22Rv1 (cell line): ENCODE measurements around the gene CENPP.

Source experiments
- ZFX ChIP-seq: fragments of 450-650 bp; IDR thresholded peaks from 2 replicates; pipeline ENCODE4 v1.6.1; 2017; ENCODE audit warnings: antibody characterized with exemption, borderline replicate concordance
- TF ChIP-seq, protein P1 (sequence below): fragments of 450-650 bp; IDR thresholded peaks from 2 replicates; pipeline ENCODE4 v1.5.1; 2017; ENCODE audit warnings: mild to moderate bottlenecking

DNA sequence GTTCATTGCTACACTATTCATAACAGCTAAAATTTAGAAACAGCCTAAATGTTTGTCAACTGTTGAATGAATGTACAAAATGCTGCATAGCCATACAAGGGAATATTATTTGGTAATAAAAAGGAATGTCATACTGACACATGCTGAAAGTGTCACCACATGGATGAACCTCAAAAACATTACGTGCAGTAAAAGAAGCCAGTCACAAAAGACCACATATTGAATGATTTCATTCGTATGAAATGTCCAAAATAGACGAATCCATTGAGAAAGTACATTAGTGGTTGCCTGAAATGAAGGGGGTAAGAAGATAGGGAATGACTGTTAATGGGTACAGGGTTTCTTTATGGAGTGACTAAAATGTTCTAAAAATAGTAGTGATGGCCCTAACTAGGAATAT lies 221.6 kb downstream of the CENPP start:
- TF ChIP-seq, protein P1, sequence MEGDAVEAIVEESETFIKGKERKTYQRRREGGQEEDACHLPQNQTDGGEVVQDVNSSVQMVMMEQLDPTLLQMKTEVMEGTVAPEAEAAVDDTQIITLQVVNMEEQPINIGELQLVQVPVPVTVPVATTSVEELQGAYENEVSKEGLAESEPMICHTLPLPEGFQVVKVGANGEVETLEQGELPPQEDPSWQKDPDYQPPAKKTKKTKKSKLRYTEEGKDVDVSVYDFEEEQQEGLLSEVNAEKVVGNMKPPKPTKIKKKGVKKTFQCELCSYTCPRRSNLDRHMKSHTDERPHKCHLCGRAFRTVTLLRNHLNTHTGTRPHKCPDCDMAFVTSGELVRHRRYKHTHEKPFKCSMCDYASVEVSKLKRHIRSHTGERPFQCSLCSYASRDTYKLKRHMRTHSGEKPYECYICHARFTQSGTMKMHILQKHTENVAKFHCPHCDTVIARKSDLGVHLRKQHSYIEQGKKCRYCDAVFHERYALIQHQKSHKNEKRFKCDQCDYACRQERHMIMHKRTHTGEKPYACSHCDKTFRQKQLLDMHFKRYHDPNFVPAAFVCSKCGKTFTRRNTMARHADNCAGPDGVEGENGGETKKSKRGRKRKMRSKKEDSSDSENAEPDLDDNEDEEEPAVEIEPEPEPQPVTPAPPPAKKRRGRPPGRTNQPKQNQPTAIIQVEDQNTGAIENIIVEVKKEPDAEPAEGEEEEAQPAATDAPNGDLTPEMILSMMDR = no peak
- TF ChIP-seq ZFX = no peak
